IPS-15b (cell line): ENCODE data around the gene G6PC3.
"Not testable (repeated sequence)": the region's sequence is repeated elsewhere in the genome, so short reads cannot be mapped to it uniquely, and the experiment has no call there.

ENCODE experiments used
- H3K27me3 ChIP-seq: one replicate; pipeline ENCODE4 v1.6.1; 2013; ENCODE audit warnings: low read length; ENCODE audit not compliant: control insufficient read depth, insufficient read depth
- H3K36me3 ChIP-seq: one replicate; pipeline ENCODE4 v1.6.1; 2013; ENCODE audit warnings: low read length; ENCODE audit not compliant: control insufficient read depth, insufficient read depth
- H3K4me1 ChIP-seq: one replicate; pipeline ENCODE4 v1.6.1; 2013; ENCODE audit warnings: mild to moderate bottlenecking, low read length; ENCODE audit not compliant: control insufficient read depth, insufficient read depth
- H3K4me3 ChIP-seq: one replicate; pipeline ENCODE4 v1.5.1; 2013; ENCODE audit warnings: low read depth, low read length
- H3K9ac ChIP-seq: one replicate; pipeline ENCODE4 v1.6.1; 2013; ENCODE audit warnings: low read depth, mild to moderate bottlenecking, low read length
- H3K9me3 ChIP-seq: one replicate; pipeline ENCODE4 v1.6.1; 2013; ENCODE audit warnings: mild to moderate bottlenecking, low read length; ENCODE audit not compliant: control insufficient read depth, insufficient read depth

The G6PC3 gene

GRCh38 chr17:44070455-44071197 is at the start of gene G6PC3:
Gene G6PC3 (plus strand): TSS chr17:44070735. CDS start chr17:44070966, 231 bp downstream.
- H3K9me3 ChIP-seq = no peaks in the 10 kb centered on the region
- H3K9ac ChIP-seq = peak within 1 kb of the TSS; percentile 89
- H3K4me1 ChIP-seq = no peaks in the 10 kb centered on the region
- peaks cover 13% of the 10 kb centered on the region for H3K36me3 ChIP-seq
- H3K27me3 ChIP-seq = no peaks in the 10 kb centered on the region
- peak within 1 kb of the TSS; percentile 99 for H3K4me3 ChIP-seq

GRCh38 chr17:44021227-44021626 is 49.3 kb upstream of the G6PC3 start:
- H3K36me3 ChIP-seq = peaks cover 17% of the 10 kb centered on the region
- not testable (repeated sequence) for H3K9ac ChIP-seq, H3K4me3 ChIP-seq, H3K4me1 ChIP-seq, H3K27me3 ChIP-seq, H3K9me3 ChIP-seq

GRCh38 chr17:44022246-44022645 is 48.3 kb upstream of the G6PC3 start:
- Histone ChIP-seq H3K36me3 (peaks cover 17% of the 10 kb centered on the region), H3K4me1 (no peaks in the 10 kb centered on the region), H3K9me3 (no peaks in the 10 kb centered on the region), H3K4me3 (no peak overlapping the region), H3K27me3 (no peaks in the 10 kb centered on the region), H3K9ac (no peak overlapping the region)

GRCh38 chr17:44023545-44024270 is 46.8 kb upstream of the G6PC3 start:
- H3K36me3 ChIP-seq = peaks cover 17% of the 10 kb centered on the region
- H3K4me1 ChIP-seq = no peaks in the 10 kb centered on the region
- no peaks in the 10 kb centered on the region for H3K27me3 ChIP-seq
- no peak overlapping the region for H3K4me3 ChIP-seq
- no peak overlapping the region for H3K9ac ChIP-seq
- H3K9me3 ChIP-seq = no peaks in the 10 kb centered on the region

GRCh38 chr17:44024271-44024663 is 46.3 kb upstream of the G6PC3 start:
- no peak overlapping the region for H3K4me3 ChIP-seq
- H3K9ac ChIP-seq = no peak overlapping the region
- H3K9me3 ChIP-seq = no peaks in the 10 kb centered on the region
- H3K4me1 ChIP-seq = no peaks in the 10 kb centered on the region
- no peaks in the 10 kb centered on the region for H3K27me3 ChIP-seq
- H3K36me3 ChIP-seq = peaks cover 17% of the 10 kb centered on the region

GRCh38 chr17:44024853-44025252 is 45.7 kb upstream of the G6PC3 start:
- H3K4me3 ChIP-seq = no peak overlapping the region
- H3K27me3 ChIP-seq = no peaks in the 10 kb centered on the region
- no peak overlapping the region for H3K9ac ChIP-seq
- H3K36me3 ChIP-seq = peaks cover 17% of the 10 kb centered on the region
- H3K4me1 ChIP-seq = no peaks in the 10 kb centered on the region
- no peaks in the 10 kb centered on the region for H3K9me3 ChIP-seq

- peaks cover 21% of the 10 kb centered on the region for H3K36me3 ChIP-seq
- H3K27me3 ChIP-seq = no peaks in the 10 kb centered on the region
- no peaks in the 10 kb centered on the region for H3K9me3 ChIP-seq
- no peak overlapping the region for H3K9ac ChIP-seq
- no peaks in the 10 kb centered on the region for H3K4me1 ChIP-seq
- H3K4me3 ChIP-seq = no peak overlapping the region
These were observed 40.8 kb upstream of the G6PC3 start for GRCh38 chr17:44029736-44030135.

- Histone ChIP-seq H3K9me3 (no peaks in the 10 kb centered on the region), H3K36me3 (peaks cover 21% of the 10 kb centered on the region), H3K27me3 (no peaks in the 10 kb centered on the region), H3K4me3 (no peak overlapping the region), H3K4me1 (no peaks in the 10 kb centered on the region), H3K9ac (no peak overlapping the region)
These were observed 40.1 kb upstream of the G6PC3 start for GRCh38 chr17:44030482-44030881.

- H3K36me3 ChIP-seq = peaks cover 38% of the 10 kb centered on the region
These were observed 36.6 kb upstream of the G6PC3 start for GRCh38 chr17:44033861-44034408.

GRCh38 chr17:44034688-44035087 is 35.8 kb upstream of the G6PC3 start:
- not testable (repeated sequence) for H3K4me1 ChIP-seq, H3K9ac ChIP-seq, H3K27me3 ChIP-seq, H3K9me3 ChIP-seq, H3K4me3 ChIP-seq
- H3K36me3 ChIP-seq = peaks cover 38% of the 10 kb centered on the region

More at GRCh38 chr17:44033861-44034408, 36.6 kb upstream of the G6PC3 start:
- Histone ChIP-seq H3K27me3 (no peaks in the 10 kb centered on the region), H3K4me1 (no peaks in the 10 kb centered on the region), H3K9ac (no peak overlapping the region), H3K9me3 (no peaks in the 10 kb centered on the region), H3K4me3 (no peak overlapping the region)

GRCh38 chr17:44037471-44037870 is 33.1 kb upstream of the G6PC3 start:
- H3K36me3 ChIP-seq = peaks cover 26% of the 10 kb centered on the region
- no peak overlapping the region for H3K9ac ChIP-seq
- no peaks in the 10 kb centered on the region for H3K4me1 ChIP-seq
- no peaks in the 10 kb centered on the region for H3K27me3 ChIP-seq
- no peaks in the 10 kb centered on the region for H3K9me3 ChIP-seq
- H3K4me3 ChIP-seq = no peak overlapping the region

GRCh38 chr17:44038604-44039011 is 31.9 kb upstream of the G6PC3 start:
- no peaks in the 10 kb centered on the region for H3K9me3 ChIP-seq
- no peak overlapping the region for H3K9ac ChIP-seq
- no peaks in the 10 kb centered on the region for H3K4me1 ChIP-seq
- H3K36me3 ChIP-seq = peaks cover 24% of the 10 kb centered on the region
- H3K27me3 ChIP-seq = no peaks in the 10 kb centered on the region
- H3K4me3 ChIP-seq = no peak overlapping the region
